A673 (cell line): ENCODE results near the gene HSPA13. TPM values are rescaled to one million over a fixed set of nuclear protein-coding genes. Genes with fewer than 3 reads are reported as not detected.

Experiments
- Bru-seq: library from RNA; stranded (reverse); fragments of 400-500 nt; gene quantifications from one replicate; lab custom pipeline; 2021; lab: Mats Ljungman, UMichigan
- BruChase-seq, 2 experiments: library from RNA; stranded (reverse); fragments of 400-500 nt; gene quantifications; one replicate each; lab custom pipeline; 2021; lab: Mats Ljungman, UMichigan
- BruUV-seq: library from RNA; stranded (reverse); fragments of 400-500 nt; replicated peaks from 2 replicates; lab custom pipeline; 2021; lab: Mats Ljungman, UMichigan
- CTCF ChIA-PET: fragments of 300-600 bp; sonication (Branson Sonifier 250); formaldehyde crosslinking; loops from one replicate; lab custom pipeline; 2022; ENCODE audit warnings: antibody characterized with exemption; lab: Charles Lee
- POLR2A ChIA-PET: fragments of 300-600 bp; sonication (Branson Sonifier 250); formaldehyde crosslinking; loops from one replicate; lab custom pipeline; 2022; ENCODE audit warnings: antibody characterized with exemption; ENCODE audit not compliant: low non-redundant PET; lab: Charles Lee
- DNase-seq: peaks from one replicate; pipeline ENCODE4 v3.0.0-alpha.2; 2015; ENCODE audit warnings: low spot score
- H3K27ac ChIP-seq: fragments of 200-600 bp; sonication (generic); 2 replicates; pipeline ENCODE4 v1.5.1; 2016; ENCODE audit warnings: mixed run types, low read depth, mild to moderate bottlenecking, mixed read lengths, antibody characterized with exemption, low read length; ENCODE audit not compliant: poor library complexity, severe bottlenecking
- H3K27me3 ChIP-seq: fragments of 200-600 bp; sonication (generic); replicated peaks from 2 replicates; pipeline ENCODE4 v1.6.1; 2017; ENCODE audit warnings: mixed run types, low read depth, mild to moderate bottlenecking, mixed read lengths, antibody characterized with exemption, low read length; ENCODE audit not compliant: insufficient read depth, poor library complexity
- H3K36me3 ChIP-seq: fragments of 200-600 bp; sonication (generic); 2 replicates; pipeline ENCODE4 v1.6.1; 2016; ENCODE audit warnings: mixed run types, mild to moderate bottlenecking, mixed read lengths, antibody characterized with exemption, low read length; ENCODE audit not compliant: insufficient read depth, poor library complexity, severe bottlenecking
- H3K4me1 ChIP-seq: fragments of 200-600 bp; sonication (generic); 2 replicates; pipeline ENCODE4 v1.6.1; 2017; ENCODE audit warnings: mixed run types, mild to moderate bottlenecking, mixed read lengths, antibody characterized with exemption, low read length; ENCODE audit not compliant: insufficient read depth, poor library complexity, severe bottlenecking
- H3K4me3 ChIP-seq: fragments of 200-600 bp; sonication (generic); 2 replicates; pipeline ENCODE4 v1.5.1; 2016; ENCODE audit warnings: low read depth, mixed run types, mild to moderate bottlenecking, mixed read lengths, low read length; ENCODE audit not compliant: poor library complexity, severe bottlenecking
- H3K9me3 ChIP-seq: fragments of 200-600 bp; sonication (generic); 2 replicates; pipeline ENCODE4 v1.6.1; 2016; ENCODE audit warnings: mixed run types, low read depth, mild to moderate bottlenecking, mixed read lengths, antibody characterized with exemption, low read length; ENCODE audit not compliant: poor library complexity, severe bottlenecking
- CTCF ChIP-seq: fragments of 300-800, 200-600 bp; sonication (generic); conservative IDR thresholded peaks from 2 replicates; pipeline ENCODE4 v1.5.1; 2017; ENCODE audit warnings: low read depth, mild to moderate bottlenecking, antibody characterized with exemption, low read length, moderate library complexity, mixed read lengths
- EZH2 ChIP-seq: fragments of 200-600 bp; sonication (generic); IDR thresholded peaks from 2 replicates; pipeline ENCODE4 v1.6.1; 2017; ENCODE audit warnings: borderline replicate concordance, low read depth, mild to moderate bottlenecking, mixed read lengths, antibody characterized with exemption, low read length; ENCODE audit not compliant: poor library complexity, severe bottlenecking
- intact Hi-C: fragments of 100-400 bp; cut with micrococcal nuclease; formaldehyde crosslinking; loops from one replicate; pipeline ENCODE4 v1.10.0; 2022; ENCODE audit not compliant: unreplicated experiment
- long read RNA-seq: library from polyadenylated mRNA; stranded (forward); transcript quantifications from one replicate; pipeline ENCODE4 v2.0.0, GENCODE V29; 2022
- total RNA-seq: library from RNA; stranded (reverse); gene quantifications from 2 replicates; pipeline ENCODE4 v1.2.3, GENCODE V29; 2021

HSPA13 gene, protein sequence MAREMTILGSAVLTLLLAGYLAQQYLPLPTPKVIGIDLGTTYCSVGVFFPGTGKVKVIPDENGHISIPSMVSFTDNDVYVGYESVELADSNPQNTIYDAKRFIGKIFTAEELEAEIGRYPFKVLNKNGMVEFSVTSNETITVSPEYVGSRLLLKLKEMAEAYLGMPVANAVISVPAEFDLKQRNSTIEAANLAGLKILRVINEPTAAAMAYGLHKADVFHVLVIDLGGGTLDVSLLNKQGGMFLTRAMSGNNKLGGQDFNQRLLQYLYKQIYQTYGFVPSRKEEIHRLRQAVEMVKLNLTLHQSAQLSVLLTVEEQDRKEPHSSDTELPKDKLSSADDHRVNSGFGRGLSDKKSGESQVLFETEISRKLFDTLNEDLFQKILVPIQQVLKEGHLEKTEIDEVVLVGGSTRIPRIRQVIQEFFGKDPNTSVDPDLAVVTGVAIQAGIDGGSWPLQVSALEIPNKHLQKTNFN
- total RNA-seq (49.3 and 51.3 TPM in 2 replicates), Bru-seq, nascent RNA (percentile 91 among the genes with signal in this experiment), BruChase-seq, experiment 1, labeled RNA remaining after a 2-hour chase (percentile 97 among the genes with signal in this experiment), BruChase-seq, experiment 2, labeled RNA remaining after a 6-hour chase (percentile 97 among the genes with signal in this experiment)
- long read RNA-seq, transcript HSPA13-201 (5 exons, 3,986 nt) = major isoform, 114 of 128 reads
- long read RNA-seq, partial matches to known transcripts = 4 of 128 reads
- long read RNA-seq, other reads (novel, unspliced or antisense) = 10 of 128 reads

- Histone ChIP-seq H3K27me3 (no peaks in the 10 kb centered on the region), H3K4me3 (peak within 1 kb of the TSS; percentile 76), H3K9me3 (no peaks in the 10 kb centered on the region), H3K36me3 (peaks cover 9% of the 10 kb centered on the region), H3K27ac (peak within 1 kb of the TSS; percentile 77), H3K4me1 (peaks cover 33% of the 10 kb centered on the region)
- no TSS peak for BruUV-seq
- TF ChIP-seq CTCF (no peak), EZH2 (no peak)
- intact Hi-C loops = no loop called here
- ChIA-PET CTCF (interaction anchor here (0.6 to 1.5 kb wide), 2 partner anchors 76 to 355 kb away, joined by 3 to 6 read pairs; no protein-coding TSS in a partner anchor), POLR2A (interaction anchor here (0.5 to 1.1 kb wide), 4 partner anchors 13 to 77 kb away, joined by 3 to 4 read pairs (median 3); no protein-coding TSS in a partner anchor)
- DNase-seq = peak; percentile 100
Observed at GRCh38 chr21:14382835-14383595, at the start of gene HSPA13. HSPA13 (minus strand) TSS chr21:14383146; CDS start chr21:14383119, 27 bp downstream.

DNA sequence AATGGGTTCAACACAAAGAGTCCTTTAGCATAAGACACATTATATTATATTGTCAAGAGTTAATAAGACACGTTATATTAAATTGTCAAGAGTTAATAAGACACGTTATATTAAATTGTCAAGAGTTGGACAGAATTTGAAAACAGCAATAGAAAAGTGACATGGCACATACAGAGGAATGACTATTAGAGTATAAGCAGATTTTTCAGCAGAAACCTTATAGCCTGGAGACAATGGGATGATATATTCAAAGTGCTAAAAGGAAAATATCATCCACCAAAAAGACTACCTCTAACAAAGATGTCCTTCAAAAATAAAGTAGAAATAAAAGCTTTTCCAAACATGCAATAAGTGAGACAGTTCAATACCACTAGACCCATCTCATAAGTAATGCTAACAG is 36.0 kb upstream of the HSPA13 start:
- Histone ChIP-seq H3K36me3 (no peaks in the 10 kb centered on the region), H3K9me3 (peaks cover 11% of the 10 kb centered on the region), H3K4me1 (no peaks in the 10 kb centered on the region), H3K27ac (no peak overlapping the region), H3K27me3 (no peaks in the 10 kb centered on the region), H3K4me3 (no peak overlapping the region)
- CTCF ChIA-PET = no interaction called here
- DNase-seq = no peak
- intact Hi-C loops = no loop called here
- BruUV-seq = no TSS peak
- POLR2A ChIA-PET = no interaction called here
- no peak for TF ChIP-seq CTCF
- TF ChIP-seq EZH2 = no peak

- DNase-seq = no peak
- Histone ChIP-seq H3K4me1 (peaks cover 7% of the 10 kb centered on the region), H3K4me3 (no peak overlapping the region), H3K27ac (no peak overlapping the region), H3K27me3 (no peaks in the 10 kb centered on the region), H3K36me3 (no peaks in the 10 kb centered on the region), H3K9me3 (peaks cover 11% of the 10 kb centered on the region)
- BruUV-seq = no TSS peak
- CTCF ChIA-PET = no interaction called here
- intact Hi-C loops = no loop called here
- TF ChIP-seq EZH2 (no peak), CTCF (no peak)
- POLR2A ChIA-PET = no interaction called here
Observed at GRCh38 chr21:14414932-14415508, 32.1 kb upstream of the HSPA13 start.
